ENCODE measurements around the gene LCP1.

LCP1 gene

DNA sequence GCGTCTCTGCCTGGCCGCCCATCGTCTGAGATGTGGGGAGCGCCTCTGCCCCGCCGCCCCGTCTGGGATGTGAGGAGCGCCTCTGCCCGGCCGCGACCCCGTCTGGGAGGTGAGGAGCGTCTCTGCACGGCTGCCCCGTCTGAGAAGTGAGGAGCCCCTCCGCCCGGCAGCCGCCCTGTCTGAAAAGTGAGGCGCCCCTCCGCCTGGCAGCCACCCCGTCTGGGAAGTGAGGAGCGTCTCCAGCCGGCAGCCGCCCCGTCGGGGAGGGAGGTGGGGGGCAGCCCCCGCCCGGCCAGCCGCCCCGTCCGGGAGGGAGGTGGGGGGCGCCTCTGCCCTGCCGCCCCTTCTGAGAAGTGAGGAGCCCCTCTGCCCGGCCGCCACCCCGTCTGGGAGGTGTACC is 19.2 kb downstream of the LCP1 start:
- in situ Hi-C loops (cut with MboI; ENCODE audit: low sequenced_read_pairs): loop anchor here (25.0 kb wide), 1 partner anchor 125 kb away; no protein-coding TSS in a partner anchor

DNA sequence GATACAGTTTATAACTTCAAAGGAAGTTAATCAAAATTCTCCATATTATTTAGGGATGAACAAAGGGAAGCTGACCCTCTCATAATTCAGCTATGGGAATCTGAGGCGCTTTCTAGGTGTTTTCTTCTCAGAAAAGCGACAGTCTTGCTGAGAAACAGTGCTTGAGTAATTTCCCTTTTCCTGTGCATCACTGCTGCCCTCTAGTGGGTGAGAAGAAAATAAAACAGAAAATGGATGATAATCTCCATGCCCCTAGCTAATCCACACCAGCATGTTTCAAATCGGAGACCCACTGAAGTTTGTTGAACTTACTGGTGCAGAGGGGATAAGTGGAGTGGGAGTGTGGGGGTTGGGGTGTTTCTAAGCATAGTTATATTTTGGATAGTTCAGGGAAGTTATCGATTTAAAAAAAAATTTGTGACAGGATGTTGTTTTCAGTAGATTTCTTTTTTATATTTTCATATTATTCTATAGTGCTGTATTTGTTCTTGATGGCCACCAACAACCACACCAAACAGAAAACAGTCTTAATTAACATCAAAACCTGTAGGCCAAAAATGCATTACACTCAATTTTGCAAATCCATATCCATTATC is 21.4 kb downstream of the LCP1 start:
- in situ Hi-C loops (cut with MboI; ENCODE audit: low sequenced_read_pairs): loop anchor here (25.0 kb wide), 1 partner anchor 127 kb away; no protein-coding TSS in a partner anchor

DNA sequence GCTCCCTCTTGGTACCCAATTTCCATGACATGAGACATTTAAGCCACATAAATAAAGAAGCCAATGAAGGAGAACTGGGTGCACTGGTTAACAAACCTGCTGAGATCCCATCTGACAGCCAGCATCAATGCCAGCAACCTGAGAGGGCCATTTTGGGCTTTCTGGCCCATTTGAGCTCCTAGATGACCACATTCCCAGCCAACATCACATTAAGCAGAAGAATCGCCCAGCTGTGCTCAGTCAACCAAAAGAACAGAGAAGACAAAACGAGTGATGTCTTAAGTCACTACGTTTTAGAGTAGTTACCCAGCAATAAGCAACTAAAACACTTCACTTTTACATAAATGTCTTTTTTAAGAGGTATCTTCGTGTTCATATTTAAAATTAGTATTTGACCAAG is 21.9 kb downstream of the LCP1 start:
- in situ Hi-C loops (cut with MboI; ENCODE audit: low sequenced_read_pairs): loop anchor here (25.0 kb wide), 1 partner anchor 127 kb away; no protein-coding TSS in a partner anchor

DNA sequence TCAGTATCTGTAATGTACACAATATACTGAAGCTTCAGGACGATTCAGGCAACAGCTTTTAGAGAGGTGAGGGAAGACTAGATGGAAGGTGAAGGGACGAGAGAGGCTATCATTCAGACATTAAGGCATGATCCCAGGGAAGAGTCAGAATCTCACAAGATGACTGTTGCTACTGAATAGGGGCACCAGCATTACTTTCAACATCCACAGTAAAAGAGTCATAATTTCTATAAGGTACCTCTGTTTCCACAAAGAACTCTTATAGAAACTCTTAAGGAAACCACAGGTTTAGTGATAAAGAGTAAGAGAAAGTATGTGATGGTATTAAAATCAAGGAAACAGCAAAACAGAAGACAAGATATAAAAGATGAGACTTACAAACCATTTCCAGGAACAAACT is 23.0 kb downstream of the LCP1 start:
- in situ Hi-C loops (cut with MboI; ENCODE audit: low sequenced_read_pairs): loop anchor here (25.0 kb wide), 1 partner anchor 128 kb away; no protein-coding TSS in a partner anchor

DNA sequence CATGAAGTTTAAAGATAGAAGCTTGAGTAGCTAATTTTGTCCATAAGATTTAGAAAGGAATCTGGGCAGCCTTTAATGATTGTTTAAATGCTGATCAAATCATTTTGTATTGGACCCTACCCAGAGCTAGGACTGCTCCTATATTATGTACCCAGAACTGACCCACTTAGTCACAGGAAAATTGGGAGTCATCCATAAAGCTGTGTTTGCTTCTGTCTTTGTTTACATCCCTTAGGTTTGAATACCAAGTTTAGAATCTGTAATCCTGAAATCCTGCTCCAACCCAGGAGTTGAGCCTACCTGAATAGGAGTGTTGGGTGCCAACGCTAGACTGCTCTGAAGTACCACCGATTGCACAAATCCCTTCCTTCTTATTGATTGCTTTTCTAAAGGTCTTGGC is 23.8 kb downstream of the LCP1 start:
- in situ Hi-C loops (cut with MboI; ENCODE audit: low sequenced_read_pairs): loop anchor here (25.0 kb wide), 1 partner anchor 129 kb away; no protein-coding TSS in a partner anchor

DNA sequence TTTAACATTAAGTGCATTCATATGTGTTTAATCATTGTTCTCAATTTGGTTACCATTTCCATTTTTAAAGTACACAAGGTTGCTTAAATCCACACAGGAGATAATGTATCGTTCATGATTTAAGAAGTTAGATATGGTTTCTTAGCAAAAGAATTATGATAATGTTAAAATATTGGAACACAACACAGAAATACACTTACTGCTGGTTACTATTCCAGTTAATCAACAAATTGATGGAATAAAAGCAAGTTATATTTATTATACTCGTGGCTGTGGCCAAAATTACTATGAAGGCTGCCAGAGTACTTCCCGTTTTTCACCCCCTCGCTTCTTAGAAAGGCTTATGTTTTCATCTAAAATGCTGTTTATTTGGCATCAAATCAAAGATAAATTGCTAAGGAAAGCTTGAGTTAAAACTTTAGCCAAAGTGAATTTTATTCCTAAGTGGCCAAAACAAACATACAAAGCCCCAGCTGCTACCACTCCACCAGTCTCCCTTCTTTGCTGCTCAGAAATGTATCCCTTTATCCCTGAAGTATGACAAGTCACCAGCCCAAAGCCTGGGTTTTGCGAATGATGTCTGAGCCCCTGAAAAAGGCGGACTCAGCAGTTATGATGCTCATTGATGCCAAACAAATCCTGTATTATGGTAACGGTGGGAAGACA is 27.7 kb downstream of the LCP1 start:
- in situ Hi-C loops (cut with MboI; ENCODE audit: low sequenced_read_pairs): loop anchor here (25.0 kb wide), 1 partner anchor 133 kb away; no protein-coding TSS in a partner anchor

DNA sequence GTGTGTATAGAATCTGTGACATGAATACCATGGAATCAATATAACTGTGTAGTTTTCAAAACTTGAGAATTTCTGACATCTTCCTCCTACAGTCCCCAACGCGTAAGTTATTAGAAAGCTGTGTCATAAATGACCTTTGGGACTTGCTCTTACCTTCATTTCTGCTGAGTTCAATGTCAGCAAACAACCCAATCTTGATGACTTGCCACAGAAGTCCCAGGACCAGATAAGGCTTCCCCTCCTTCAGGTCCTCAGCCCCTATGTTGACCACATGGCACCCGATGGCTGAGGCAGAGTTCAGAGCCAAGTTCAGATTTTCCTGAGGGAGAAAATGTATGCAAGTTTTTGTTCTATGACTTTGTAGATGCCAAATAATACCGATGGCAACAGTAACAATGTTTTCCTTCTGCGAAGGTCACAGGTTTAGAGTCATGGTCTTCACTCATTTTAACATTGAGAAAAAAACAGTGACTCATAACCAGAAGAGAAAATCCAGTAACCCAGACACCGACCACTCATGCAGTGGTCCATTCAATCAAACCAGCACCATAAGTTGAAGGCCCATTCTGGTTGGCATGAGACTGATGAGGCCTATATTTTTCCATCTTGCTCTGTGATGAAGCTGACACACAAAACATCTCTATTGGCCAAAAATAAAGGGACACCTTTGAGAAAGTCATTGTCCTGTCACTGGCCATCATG is 29.2 kb downstream of the LCP1 start:
- in situ Hi-C loops (cut with MboI; ENCODE audit: low sequenced_read_pairs): loop anchor here (25.0 kb wide), 1 partner anchor 135 kb away; no protein-coding TSS in a partner anchor

DNA sequence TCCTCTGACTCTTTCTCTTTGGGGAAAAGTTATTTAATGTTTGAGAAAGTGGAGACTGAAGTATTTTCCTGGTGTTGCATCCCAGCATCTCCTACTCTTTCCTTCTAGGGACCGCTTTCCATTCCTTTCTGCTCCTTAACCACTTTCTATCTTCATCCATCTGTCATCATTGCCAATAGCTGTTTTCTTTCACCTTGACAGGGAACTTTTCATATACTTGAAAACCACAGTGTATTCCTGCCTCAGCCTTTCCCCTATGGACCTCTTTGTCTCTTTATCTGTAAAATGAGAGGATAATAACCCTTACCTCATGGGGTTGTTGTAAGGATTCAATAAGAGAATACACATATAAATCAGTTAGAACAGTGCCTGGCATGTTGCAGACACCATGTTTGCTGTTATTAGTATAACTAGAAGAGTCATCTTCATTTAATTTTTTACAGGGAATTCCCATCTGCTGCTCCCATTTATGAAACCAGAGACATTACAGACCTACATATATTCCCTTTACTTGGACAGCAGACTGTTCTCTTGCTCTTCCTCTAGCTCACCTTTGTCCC is 31.8 kb downstream of the LCP1 start:
- in situ Hi-C loops (cut with MboI; ENCODE audit: low sequenced_read_pairs): loop anchor here (25.0 kb wide), 1 partner anchor 137 kb away; no protein-coding TSS in a partner anchor

DNA sequence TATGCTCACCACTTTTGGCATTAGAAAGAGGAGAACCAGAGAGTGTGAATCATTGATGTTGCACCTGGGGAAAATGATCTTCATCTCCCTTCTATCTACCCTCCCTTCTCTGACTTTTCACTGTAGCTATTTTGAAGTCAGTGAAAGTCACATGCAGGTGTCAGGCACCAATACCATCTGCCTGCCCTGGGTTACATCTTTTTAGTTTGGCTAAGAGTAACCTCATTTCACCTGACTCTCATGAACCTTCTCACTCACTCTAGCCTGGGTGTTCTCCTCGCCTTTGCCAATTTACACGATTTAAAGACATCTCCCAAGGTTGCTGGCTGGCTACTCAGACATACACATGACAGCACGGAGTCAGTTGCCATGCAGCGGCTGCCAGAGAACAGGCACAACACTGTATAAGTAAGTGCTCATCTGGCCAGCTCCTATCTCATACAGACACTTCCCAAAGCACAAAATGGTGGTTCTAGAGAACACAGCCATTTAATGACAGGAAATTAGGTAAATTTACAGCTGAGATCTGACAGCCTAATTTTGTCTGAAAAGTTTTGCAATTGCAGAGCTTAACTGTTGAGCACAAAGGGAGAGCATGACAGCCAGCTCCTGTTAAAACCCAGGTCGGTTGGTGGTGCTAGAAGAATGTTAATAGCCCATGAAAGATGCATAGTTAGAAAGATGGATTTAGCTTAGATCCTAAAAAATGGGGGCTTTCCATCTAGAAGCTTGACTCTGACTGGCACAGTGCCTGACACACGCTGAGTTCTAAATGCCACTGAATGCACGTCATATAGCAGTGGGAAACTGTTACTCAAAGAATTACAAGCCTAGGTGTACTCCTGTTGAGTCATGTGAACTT is 32.5 kb downstream of the LCP1 start:
- in situ Hi-C loops (cut with MboI; ENCODE audit: low sequenced_read_pairs): loop anchor here (25.0 kb wide), 1 partner anchor 138 kb away; no protein-coding TSS in a partner anchor

DNA sequence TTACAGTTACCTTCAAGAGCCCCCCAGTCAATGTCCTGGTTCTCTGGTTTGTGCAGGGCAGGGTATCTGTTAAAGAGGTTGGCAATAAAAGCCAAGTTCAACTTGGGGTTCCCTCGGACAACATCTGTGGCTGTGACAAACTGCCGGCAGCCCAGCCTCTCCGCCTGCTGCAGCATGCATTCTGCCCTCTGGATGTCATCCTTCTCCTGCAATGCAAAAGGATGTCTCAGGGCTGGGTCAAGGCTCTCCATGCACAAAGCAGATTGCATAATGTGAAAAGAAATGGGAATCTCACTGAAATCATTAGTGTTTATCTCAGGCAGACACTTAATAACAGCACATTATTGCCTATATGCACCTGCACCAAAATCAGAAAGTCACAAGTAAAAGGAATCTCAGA is 35.1 kb downstream of the LCP1 start:
- in situ Hi-C loops (cut with MboI; ENCODE audit: low sequenced_read_pairs): no loop called here

DNA sequence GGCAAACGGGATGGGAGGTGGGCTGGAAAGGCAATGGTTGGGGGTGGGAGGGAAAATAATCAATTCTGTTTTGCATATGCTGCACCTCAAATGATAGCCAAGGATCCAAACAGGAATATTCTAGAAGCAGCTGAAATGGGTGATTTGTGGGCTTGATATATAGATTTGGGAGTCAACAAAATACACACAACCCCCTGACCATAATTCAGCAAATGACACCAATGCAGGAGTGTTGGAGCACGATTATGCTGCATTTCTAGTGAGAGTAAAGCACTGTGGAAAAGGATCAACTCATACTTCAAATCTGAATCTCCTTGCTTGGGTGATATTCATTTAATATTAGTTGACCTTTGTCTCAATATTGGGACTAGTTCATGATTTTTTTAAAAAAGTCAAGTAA is 36.0 kb downstream of the LCP1 start:
- in situ Hi-C loops (cut with MboI; ENCODE audit: low sequenced_read_pairs): no loop called here

DNA sequence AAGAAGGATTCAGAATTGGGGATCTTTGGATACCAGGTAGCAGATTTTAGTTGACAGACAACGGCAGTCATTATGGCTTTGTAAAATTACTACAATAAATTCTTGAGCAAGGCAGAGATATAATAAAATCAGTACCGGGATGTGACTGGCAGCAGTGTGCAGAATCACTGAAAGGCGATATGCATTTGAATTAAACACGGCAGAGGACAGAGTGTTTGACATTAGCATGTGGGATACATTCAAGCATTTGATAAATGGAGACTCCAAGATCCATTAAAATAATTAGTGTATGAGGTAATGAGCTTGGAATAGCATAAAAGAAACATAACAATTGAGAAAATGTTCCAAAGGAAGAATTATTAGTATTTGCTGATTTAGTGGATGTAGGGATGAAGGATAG is 36.8 kb downstream of the LCP1 start:
- in situ Hi-C loops (cut with MboI; ENCODE audit: low sequenced_read_pairs): no loop called here

DNA sequence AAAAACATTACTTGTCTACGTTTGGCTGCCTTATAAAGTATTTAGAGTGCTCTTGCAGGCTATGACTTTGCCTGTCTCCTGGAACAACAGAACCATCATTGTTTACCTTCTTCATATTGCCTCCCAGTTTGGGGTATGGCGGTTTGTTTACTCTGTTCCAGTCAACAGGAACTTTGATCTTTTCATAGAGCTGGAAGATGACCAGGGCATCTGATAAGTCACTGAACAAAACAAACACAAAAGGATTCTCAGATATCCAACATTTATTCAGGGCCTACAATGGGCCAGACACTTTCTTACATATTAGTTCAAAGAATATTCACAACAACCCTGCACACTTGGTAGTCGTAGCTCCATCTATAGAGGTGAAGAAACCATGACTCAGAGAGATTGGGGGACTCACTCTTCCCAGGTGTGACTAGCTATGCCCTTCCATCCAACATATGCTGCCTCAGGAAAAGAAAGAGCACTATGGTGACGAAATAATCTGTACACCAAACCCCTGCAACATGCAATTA is 38.7 kb downstream of the LCP1 start:
- in situ Hi-C loops (cut with MboI; ENCODE audit: low sequenced_read_pairs): no loop called here

DNA sequence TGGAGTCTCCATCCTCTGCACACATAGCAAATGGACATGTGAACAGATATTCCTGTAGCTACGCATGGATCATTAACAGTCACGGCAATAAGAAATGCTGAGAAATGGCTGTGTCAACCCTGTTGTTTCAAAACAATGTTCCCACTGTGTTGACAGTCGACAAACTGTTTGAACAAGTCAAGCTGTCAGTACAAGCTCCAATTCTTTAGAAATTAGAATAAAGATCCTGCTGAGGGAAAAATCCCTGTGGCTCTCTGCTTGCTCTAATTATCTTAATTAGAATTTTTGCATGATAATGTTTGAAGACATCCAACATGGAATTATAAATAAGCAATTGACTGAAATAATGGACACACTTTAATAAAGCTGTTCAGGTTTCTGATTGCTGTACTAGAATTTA is 39.2 kb downstream of the LCP1 start:
- in situ Hi-C loops (cut with MboI; ENCODE audit: low sequenced_read_pairs): no loop called here

DNA sequence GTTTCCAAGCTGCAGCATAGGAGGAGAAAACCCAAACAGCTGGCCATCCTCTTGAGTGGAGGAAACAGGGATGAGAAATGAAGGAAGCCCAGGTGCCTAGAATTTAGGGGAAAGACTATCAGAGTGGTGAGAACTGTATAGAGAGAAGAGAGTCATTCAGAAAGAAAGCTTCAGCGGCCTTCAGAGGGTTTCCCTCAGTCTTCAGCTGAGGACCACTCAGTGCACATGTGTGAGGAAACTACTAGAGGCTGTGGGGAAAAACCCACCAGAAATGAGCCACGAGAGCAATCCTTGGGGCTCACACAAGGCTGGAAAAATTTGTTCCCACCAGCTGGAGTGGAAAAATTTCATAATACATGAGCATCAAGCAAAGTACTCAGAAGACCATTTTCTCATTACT is 41.9 kb downstream of the LCP1 start:
- in situ Hi-C loops (cut with MboI; ENCODE audit: low sequenced_read_pairs): no loop called here

DNA sequence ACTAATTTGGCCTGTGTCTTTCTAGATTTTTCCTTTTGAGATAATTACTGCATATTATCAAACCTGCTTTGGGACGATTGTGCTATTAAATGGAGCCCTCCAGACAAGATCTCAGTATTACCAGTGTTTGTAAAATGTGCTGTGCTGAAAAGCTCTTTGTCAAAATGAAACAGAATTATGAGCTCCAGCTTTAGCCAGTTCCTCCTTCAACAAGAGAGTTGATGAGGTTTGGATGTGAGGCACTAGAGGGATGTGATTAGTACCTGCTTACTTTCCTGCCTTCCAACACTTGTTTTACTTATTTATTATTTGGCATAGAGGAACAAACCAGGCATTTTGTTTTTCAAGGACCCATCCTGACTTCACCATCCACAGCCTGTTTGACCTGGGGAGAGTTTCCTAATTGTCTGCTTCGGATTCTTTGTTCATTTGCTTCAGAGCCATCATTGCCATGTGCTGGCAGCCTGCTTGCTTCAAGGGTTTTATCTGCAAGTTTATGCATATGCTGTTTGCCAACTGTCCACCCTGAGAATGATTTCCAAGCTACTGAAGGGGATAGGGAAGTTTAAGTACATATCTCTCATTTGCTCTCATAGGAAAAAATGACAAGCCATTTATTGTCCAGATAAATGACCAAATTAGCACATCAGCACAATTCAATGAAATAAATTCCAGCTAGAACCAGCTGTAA is 44.2 kb downstream of the LCP1 start:
- in situ Hi-C loops (cut with MboI; ENCODE audit: low sequenced_read_pairs): no loop called here

DNA sequence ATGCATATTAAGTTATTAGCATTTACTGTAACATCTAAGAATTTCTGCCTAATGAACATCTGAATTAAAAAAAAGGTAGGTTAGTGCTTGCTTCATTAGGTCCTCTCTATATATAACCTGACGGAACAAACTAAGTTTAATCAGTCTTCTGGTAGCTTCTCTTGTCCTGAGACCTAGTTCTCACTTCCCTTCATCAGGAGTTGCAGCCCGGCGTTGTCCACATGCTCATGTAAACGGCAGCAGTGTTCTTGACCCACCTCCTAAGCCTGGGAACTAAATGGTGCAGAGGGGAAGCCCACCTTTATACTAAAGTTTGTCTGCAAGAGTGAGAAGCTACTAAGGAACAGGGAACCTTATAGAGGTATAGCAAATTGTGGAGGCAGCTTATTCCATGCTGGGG is 45.3 kb downstream of the LCP1 start:
- in situ Hi-C loops (cut with MboI; ENCODE audit: low sequenced_read_pairs): no loop called here

DNA sequence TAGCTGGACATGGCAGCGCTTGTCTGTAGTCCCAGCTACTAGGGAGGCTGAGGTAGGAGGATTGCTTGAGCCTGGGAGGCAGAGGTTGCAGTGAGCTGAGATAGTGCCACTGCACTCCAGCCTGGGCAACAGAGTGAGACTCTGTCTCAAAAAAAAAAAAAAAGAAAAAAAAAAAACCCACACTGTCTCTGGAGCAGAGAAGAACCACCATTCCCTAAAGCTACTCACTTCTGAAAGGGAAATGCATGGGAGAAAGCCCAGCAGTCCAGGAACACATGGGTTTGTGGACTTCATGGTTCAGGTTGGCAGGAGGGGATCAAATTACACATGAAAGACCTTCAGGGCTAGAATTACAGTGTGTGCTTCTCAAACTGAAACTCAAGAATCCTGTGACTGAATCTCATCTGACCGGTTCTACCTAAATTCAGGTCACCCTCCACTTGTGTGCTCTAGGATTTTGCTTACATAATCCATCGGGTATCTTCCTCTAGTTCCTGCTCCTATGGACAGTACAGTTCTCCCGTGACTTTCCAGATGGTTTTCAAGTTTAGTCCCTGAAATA is 46.9 kb downstream of the LCP1 start:
- in situ Hi-C loops (cut with MboI; ENCODE audit: low sequenced_read_pairs): no loop called here

DNA sequence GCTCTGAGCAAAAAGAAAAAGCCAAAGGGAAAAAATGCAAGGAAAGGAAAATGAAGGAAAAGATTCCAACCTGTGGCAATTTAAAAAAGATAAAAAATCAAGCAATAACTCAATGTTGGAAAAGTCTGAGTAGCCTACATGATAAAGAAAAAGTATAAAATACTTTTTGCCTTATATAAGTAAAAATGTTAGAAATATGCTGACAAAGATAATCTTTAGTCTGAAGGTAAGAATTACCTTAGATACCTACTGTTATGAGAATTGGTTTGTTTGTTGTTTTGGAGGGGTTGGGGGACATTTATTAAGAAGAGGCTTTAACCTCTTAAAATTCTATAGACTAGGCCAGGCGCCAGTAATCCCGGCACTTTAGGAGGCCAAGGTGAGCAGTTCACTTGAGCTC is 47.5 kb downstream of the LCP1 start:
- in situ Hi-C loops (cut with MboI; ENCODE audit: low sequenced_read_pairs): no loop called here
